IMR-90 (cell line): Measurements from ENCODE around the gene ITLN2. TPM values are rescaled to one million over a fixed set of nuclear protein-coding genes. Genes with fewer than 3 reads are reported as not detected.

Experiments used
- ATAC-seq: fragments of 200-7000 bp; cut with Tn5 transposase; 2 replicates; pipeline ENCODE4 v1.9.1; 2020; ENCODE audit warnings: low read depth, mild to moderate bottlenecking, moderate library complexity
- BruUV-seq: library from RNA; stranded (reverse); fragments of 400-500 nt; replicated peaks from 2 replicates; lab custom pipeline; 2021; lab: Mats Ljungman, UMichigan
- CTCF ChIA-PET: fragments of 300-600 bp; formaldehyde crosslinking; extraction: SDS; loops from one replicate; lab custom pipeline; 2021; ENCODE audit warnings: antibody characterized with exemption; lab: Yijun Ruan, JAX
- POLR2A ChIA-PET: fragments of 300-600 bp; sonication (Branson Sonifier 250); formaldehyde crosslinking; loops from one replicate; lab custom pipeline; 2022; ENCODE audit warnings: antibody characterized with exemption; ENCODE audit not compliant: unreplicated experiment; lab: Charles Lee
- DNase-seq: peaks from one replicate; pipeline ENCODE4 v3.0.0; 2013
- H2AFZ ChIP-seq: replicated peaks from 2 replicates; pipeline ENCODE3; 2013; ENCODE audit warnings: low read length, mild to moderate bottlenecking; ENCODE audit not compliant: poor library complexity
- H2AK5ac ChIP-seq: 2 replicates; pipeline ENCODE4 v1.6.1; 2013; ENCODE audit warnings: low read depth, low read length, inconsistent platforms
- H2AK9ac ChIP-seq: replicated peaks from 2 replicates; pipeline ENCODE3; 2013; ENCODE audit warnings: mild to moderate bottlenecking, low read depth, low read length, moderate library complexity; ENCODE audit not compliant: poor library complexity
- H2BK120ac ChIP-seq: 2 replicates; pipeline ENCODE4 v1.6.1; 2013; ENCODE audit warnings: low read depth, low read length, inconsistent platforms
- H2BK15ac ChIP-seq: 3 replicates; pipeline ENCODE4 v1.6.1; 2013; ENCODE audit warnings: low read depth, low read length, inconsistent platforms
- H2BK20ac ChIP-seq: 2 replicates; pipeline ENCODE4 v1.6.1; 2013; ENCODE audit warnings: low read depth, mild to moderate bottlenecking, inconsistent platforms, low read length, moderate library complexity
- H2BK5ac ChIP-seq: 2 replicates; pipeline ENCODE4 v1.6.1; 2013; ENCODE audit warnings: mild to moderate bottlenecking, low read depth, low read length, inconsistent platforms; ENCODE audit not compliant: poor library complexity, severe bottlenecking
- H3K14ac ChIP-seq: replicated peaks from 2 replicates; pipeline ENCODE4 v1.6.1; 2013; ENCODE audit warnings: low read depth, low read length, inconsistent platforms
- H3K18ac ChIP-seq: 2 replicates; pipeline ENCODE4 v1.6.1; 2013; ENCODE audit warnings: low read depth, low read length, control low read depth
- H3K23ac ChIP-seq: 2 replicates; pipeline ENCODE4 v1.6.1; 2013; ENCODE audit warnings: low read depth, low read length, inconsistent platforms
- H3K27ac ChIP-seq: 2 replicates; pipeline ENCODE4 v1.5.1; 2013; ENCODE audit warnings: mild to moderate bottlenecking, control low read depth, low read length; ENCODE audit not compliant: insufficient read depth
- H3K27me3 ChIP-seq: 2 replicates; pipeline ENCODE4 v1.6.1; 2013; ENCODE audit warnings: low read length; ENCODE audit not compliant: control insufficient read depth, insufficient read depth
- H3K36me3 ChIP-seq: 2 replicates; pipeline ENCODE4 v1.6.1; 2013; ENCODE audit warnings: low read length, mixed read lengths; ENCODE audit not compliant: control insufficient read depth, insufficient read depth
- H3K4ac ChIP-seq: 2 replicates; pipeline ENCODE4 v1.6.1; 2013; ENCODE audit warnings: low read depth, low read length, inconsistent platforms
- H3K4me1 ChIP-seq: 2 replicates; pipeline ENCODE4 v1.6.1; 2013; ENCODE audit warnings: low read length, mixed read lengths; ENCODE audit not compliant: control insufficient read depth, insufficient read depth
- H3K4me2 ChIP-seq: 2 replicates; pipeline ENCODE4 v1.6.1; 2013; ENCODE audit warnings: low read depth, mild to moderate bottlenecking, control low read depth, low read length, moderate library complexity
- H3K4me3 ChIP-seq: 2 replicates; pipeline ENCODE4 v1.5.1; 2013; ENCODE audit warnings: low read depth, mild to moderate bottlenecking, control low read depth, low read length, moderate library complexity; ENCODE audit not compliant: insufficient read depth
- H3K56ac ChIP-seq: 2 replicates; pipeline ENCODE4 v1.6.1; 2013; ENCODE audit warnings: low read length, inconsistent platforms; ENCODE audit not compliant: insufficient read depth; ENCODE audit errors: extremely low read depth
- H3K79me1 ChIP-seq, 2 experiments: 2 replicates each; pipeline ENCODE4 v1.6.1; 2013; ENCODE audit warnings: low read length in 2 of 2, inconsistent platforms in 1 of 2, low read depth in 1 of 2
- H3K9ac ChIP-seq: 2 replicates; pipeline ENCODE4 v1.6.1; 2013; ENCODE audit warnings: low read depth, low read length, control low read depth
- H3K9me1 ChIP-seq: 2 replicates; pipeline ENCODE4 v1.6.1; 2013; ENCODE audit warnings: low read length, inconsistent platforms; ENCODE audit not compliant: insufficient read depth
- H3K9me3 ChIP-seq: 2 replicates; pipeline ENCODE4 v1.6.1; 2013; ENCODE audit warnings: low read length; ENCODE audit not compliant: control insufficient read depth, insufficient read depth
- H4K20me1 ChIP-seq: 2 replicates; pipeline ENCODE4 v1.6.1; 2013; ENCODE audit warnings: low read length, inconsistent platforms; ENCODE audit not compliant: insufficient read depth
- H4K5ac ChIP-seq: 2 replicates; pipeline ENCODE4 v1.6.1; 2013; ENCODE audit warnings: mild to moderate bottlenecking, low read depth, low read length, control low read depth
- H4K8ac ChIP-seq, 2 experiments: 2 replicates each; pipeline ENCODE4 v1.6.1; 2013; ENCODE audit warnings: low read depth in 2 of 2, low read length in 2 of 2, control low read depth in 1 of 2, inconsistent platforms in 1 of 2
- H4K91ac ChIP-seq: 2 replicates; pipeline ENCODE4 v1.6.1; 2013; ENCODE audit warnings: low read depth, low read length, inconsistent platforms; ENCODE audit not compliant: insufficient read depth
- BHLHE40 ChIP-seq: fragments of 150-350 bp; IDR thresholded peaks from 2 replicates; pipeline ENCODE4 v1.6.1; 2016; ENCODE audit warnings: mild to moderate bottlenecking, low read depth, low read length
- CEBPB ChIP-seq: IDR thresholded peaks from 2 replicates; pipeline ENCODE4 v1.6.1; 2012; ENCODE audit warnings: low read depth, low read length, improper control_type of control experiment
- CHD1 ChIP-seq: IDR thresholded peaks from 2 replicates; pipeline ENCODE4 v1.6.1; 2012; ENCODE audit warnings: low read depth, low read length, improper control_type of control experiment
- CTCF ChIP-seq: conservative IDR thresholded peaks from 2 replicates; pipeline ENCODE4 v1.5.1; 2012; ENCODE audit warnings: mild to moderate bottlenecking, low read depth, low read length, improper control_type of control experiment
- ELK1 ChIP-seq: fragments of 150-350 bp; IDR thresholded peaks from 2 replicates; pipeline ENCODE4 v1.6.1; 2016; ENCODE audit warnings: low read depth, mild to moderate bottlenecking, low read length, moderate library complexity, borderline replicate concordance
- FOS ChIP-seq: fragments of 150-350 bp; IDR thresholded peaks from 2 replicates; pipeline ENCODE4 v1.6.1; 2016; ENCODE audit warnings: low read depth, low read length
- MAFK ChIP-seq: IDR thresholded peaks from 2 replicates; pipeline ENCODE4 v1.6.1; 2012; ENCODE audit warnings: low read depth, low read length, improper control_type of control experiment
- MAZ ChIP-seq: IDR thresholded peaks from 2 replicates; pipeline ENCODE4 v1.6.1; 2012; ENCODE audit warnings: low read depth, mild to moderate bottlenecking, low read length, improper control_type of control experiment, moderate library complexity, borderline replicate concordance
- MXI1 ChIP-seq: IDR thresholded peaks from 2 replicates; pipeline ENCODE4 v1.6.1; 2012; ENCODE audit warnings: low read depth, mild to moderate bottlenecking, low read length, moderate library complexity, borderline replicate concordance
- NFE2L2 ChIP-seq: fragments of 150-350 bp; IDR thresholded peaks from 2 replicates; pipeline ENCODE4 v1.6.1; 2016; ENCODE audit warnings: low read depth, mild to moderate bottlenecking, low read length
- POLR2A ChIP-seq: IDR thresholded peaks from 2 replicates; pipeline ENCODE4 v1.6.1; 2012; ENCODE audit warnings: mild to moderate bottlenecking, low read depth, low read length
- RAD21 ChIP-seq: IDR thresholded peaks from 2 replicates; pipeline ENCODE4 v1.6.1; 2012; ENCODE audit warnings: low read length, improper control_type of control experiment
- RCOR1 ChIP-seq: IDR thresholded peaks from 2 replicates; pipeline ENCODE4 v1.6.1; 2012; ENCODE audit warnings: mild to moderate bottlenecking, low read length, improper control_type of control experiment; ENCODE audit not compliant: insufficient replicate concordance
- RFX5 ChIP-seq: IDR thresholded peaks from 2 replicates; pipeline ENCODE4 v1.8.0; 2012; ENCODE audit warnings: low read depth, mild to moderate bottlenecking, low read length, moderate library complexity
- SMC3 ChIP-seq: fragments of 150-350 bp; IDR thresholded peaks from 2 replicates; pipeline ENCODE4 v1.6.1; 2016; ENCODE audit warnings: low read depth, mild to moderate bottlenecking, antibody characterized with exemption, low read length, moderate library complexity
- USF2 ChIP-seq: fragments of 150-350 bp; IDR thresholded peaks from 2 replicates; pipeline ENCODE4 v1.6.1; 2017; ENCODE audit warnings: mild to moderate bottlenecking, antibody characterized with exemption, low read length, low read depth
- WGBS, 2 experiments: methylation state at CpG; one replicate each; pipeline versions ENCODE4 v1.1.5 to v1.1.7; 2013; ENCODE audit warnings: missing lambda C conversion rate in 2 of 2; ENCODE audit not compliant: insufficient read length in 1 of 2; ENCODE audit errors: extremely low coverage in 2 of 2; 5-methylcytosine and 5-hydroxymethylcytosine counted together
- dilution Hi-C: fragments of 300-500 bp; cut with HindIII; formaldehyde crosslinking; loops from one replicate; pipeline ENCODE4 v1.14.3; 2018; ENCODE audit warnings: low sequenced_read_pairs; ENCODE audit not compliant: unreplicated experiment
- in situ Hi-C: fragments of 300-500 bp; cut with MboI; formaldehyde crosslinking; loops from 3 replicates; pipeline ENCODE4 v1.14.3; 2019; ENCODE audit warnings: low sequenced_read_pairs, inconsistent platforms, mixed read lengths
- intact Hi-C: fragments of 100-400 bp; cut with micrococcal nuclease; formaldehyde crosslinking; loops from 2 replicates; pipeline ENCODE4 v1.10.0; 2022
- polyA plus RNA-seq, 3 experiments: library from polyadenylated mRNA; depleted of rRNA; stranded (reverse); fragments of >200 nt; gene quantifications; 2 replicates each; pipeline ENCODE4 v1.2.3, GENCODE V29; 2012; ENCODE audit warnings: low replicate concordance in 1 of 3
- total RNA-seq: library from RNA; depleted of rRNA; stranded (reverse); fragments of >200 nt; gene quantifications from 2 replicates; pipeline ENCODE4 v1.2.3, GENCODE V29; 2012

Gene ITLN2
- total and polyA plus RNA-seq, 2 of the 4 experiments (the other 2 are of a cell fraction): not detected

DNA sequence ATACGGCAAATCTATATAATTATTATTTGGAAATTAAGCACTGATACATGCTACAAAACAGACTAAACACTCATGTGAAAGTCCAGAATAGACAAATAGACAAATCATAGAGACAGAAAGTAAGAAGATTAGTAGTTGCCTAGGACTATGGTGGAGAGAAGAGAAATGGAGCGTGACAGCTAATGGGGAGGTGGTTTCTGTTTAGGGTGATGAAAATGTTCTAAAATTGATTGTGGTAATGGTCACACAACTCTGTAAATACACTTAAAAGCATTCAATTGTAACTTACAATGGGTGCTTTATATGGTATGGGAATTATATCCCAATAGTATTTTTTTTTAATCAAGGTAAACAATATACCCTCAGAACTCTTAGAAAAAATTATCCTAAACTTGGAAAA is 20.4 kb upstream of the ITLN2 start:
- Histone ChIP-seq H3K56ac (no peak overlapping the region), H3K4ac (no peak overlapping the region), H2AK9ac (no peak overlapping the region), H3K9me3 (no peaks in the 10 kb centered on the region), H3K4me2 (no peak overlapping the region), H2BK120ac (no peak overlapping the region), H3K9me1 (no peaks in the 10 kb centered on the region), H2BK15ac (no peak overlapping the region), H3K4me3 (no peak overlapping the region), H4K20me1 (no peaks in the 10 kb centered on the region), H3K23ac (no peak overlapping the region), H3K27ac (no peak overlapping the region), H3K4me1 (no peaks in the 10 kb centered on the region), H2AK5ac (no peak overlapping the region), H2BK5ac (no peak overlapping the region), H3K27me3 (peaks cover 2% of the 10 kb centered on the region; the same call in 1 of the 2 replicates), H4K5ac (no peak overlapping the region), H2AFZ (no peak overlapping the region), H3K36me3 (no peaks in the 10 kb centered on the region), H3K18ac (no peak overlapping the region), H2BK20ac (no peak overlapping the region), H3K9ac (no peak overlapping the region), H3K14ac (no peak overlapping the region), H3K79me1 (no peaks in the 10 kb centered on the region), H4K91ac (no peak overlapping the region), H4K8ac (no peak overlapping the region)
- no CpG with 5 or more reads among the region's 2 CpGs for WGBS, 2 experiments
- in situ Hi-C loops: no loop called here
- BruUV-seq: no TSS peak
- dilution Hi-C loops: no loop called here
- TF ChIP-seq RAD21: no peak
- no peak for TF ChIP-seq MAFK
- no peak for TF ChIP-seq CEBPB
- no peak for TF ChIP-seq RCOR1
- TF ChIP-seq NFE2L2: no peak
- TF ChIP-seq USF2: no peak
- TF ChIP-seq FOS: no peak
- no peak for TF ChIP-seq RFX5
- TF ChIP-seq CTCF: no peak
- no peak for TF ChIP-seq BHLHE40
- TF ChIP-seq CHD1: no peak
- no peak for TF ChIP-seq MXI1
- no peak for TF ChIP-seq POLR2A
- TF ChIP-seq ELK1: no peak
- TF ChIP-seq MAZ: no peak
- TF ChIP-seq SMC3: no peak
- ATAC-seq: no peak
- no peak for DNase-seq
- ChIA-PET POLR2A (no interaction called here), CTCF (no interaction called here)
- intact Hi-C loops: no loop called here
